ENCODE results near the gene OXLD1.

The OXLD1 gene

DNA sequence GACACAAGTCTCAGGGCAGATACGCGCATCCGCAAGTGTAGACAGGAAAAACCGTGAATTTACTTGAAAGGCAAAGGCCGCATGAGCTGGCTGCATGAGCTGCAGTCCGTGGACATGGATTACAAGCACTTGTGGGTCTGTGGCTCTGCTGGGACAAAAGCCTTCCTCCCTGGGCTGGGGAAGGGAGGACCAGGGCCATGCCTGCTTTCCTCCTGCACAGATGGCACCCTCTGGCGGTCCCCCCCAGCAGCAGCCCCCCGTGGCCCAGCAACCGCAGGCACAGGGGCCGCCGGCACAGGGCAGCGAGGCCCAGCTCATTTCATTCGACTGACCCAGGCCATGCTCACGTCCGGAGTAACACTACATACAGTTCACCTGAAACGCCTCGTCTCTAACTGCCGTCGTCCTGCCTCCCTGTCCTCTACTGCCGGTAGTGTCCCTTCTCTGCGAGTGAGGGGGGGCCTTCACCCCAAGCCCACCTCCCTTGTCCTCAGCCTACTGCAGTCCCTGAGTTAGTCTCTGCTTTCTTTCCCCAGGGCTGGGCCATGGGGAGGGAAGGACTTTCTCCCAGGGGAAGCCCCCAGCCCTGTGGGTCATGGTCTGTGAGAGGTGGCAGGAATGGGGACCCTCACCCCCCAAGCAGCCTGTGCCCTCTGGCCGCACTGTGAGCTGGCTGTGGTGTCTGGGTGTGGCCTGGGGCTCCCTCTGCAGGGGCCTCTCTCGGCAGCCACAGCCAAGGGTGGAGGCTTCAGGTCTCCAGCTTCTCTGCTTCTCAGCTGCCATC lies 35.1 kb upstream of the OXLD1 start:
- DNase-seq: no peak

DNA sequence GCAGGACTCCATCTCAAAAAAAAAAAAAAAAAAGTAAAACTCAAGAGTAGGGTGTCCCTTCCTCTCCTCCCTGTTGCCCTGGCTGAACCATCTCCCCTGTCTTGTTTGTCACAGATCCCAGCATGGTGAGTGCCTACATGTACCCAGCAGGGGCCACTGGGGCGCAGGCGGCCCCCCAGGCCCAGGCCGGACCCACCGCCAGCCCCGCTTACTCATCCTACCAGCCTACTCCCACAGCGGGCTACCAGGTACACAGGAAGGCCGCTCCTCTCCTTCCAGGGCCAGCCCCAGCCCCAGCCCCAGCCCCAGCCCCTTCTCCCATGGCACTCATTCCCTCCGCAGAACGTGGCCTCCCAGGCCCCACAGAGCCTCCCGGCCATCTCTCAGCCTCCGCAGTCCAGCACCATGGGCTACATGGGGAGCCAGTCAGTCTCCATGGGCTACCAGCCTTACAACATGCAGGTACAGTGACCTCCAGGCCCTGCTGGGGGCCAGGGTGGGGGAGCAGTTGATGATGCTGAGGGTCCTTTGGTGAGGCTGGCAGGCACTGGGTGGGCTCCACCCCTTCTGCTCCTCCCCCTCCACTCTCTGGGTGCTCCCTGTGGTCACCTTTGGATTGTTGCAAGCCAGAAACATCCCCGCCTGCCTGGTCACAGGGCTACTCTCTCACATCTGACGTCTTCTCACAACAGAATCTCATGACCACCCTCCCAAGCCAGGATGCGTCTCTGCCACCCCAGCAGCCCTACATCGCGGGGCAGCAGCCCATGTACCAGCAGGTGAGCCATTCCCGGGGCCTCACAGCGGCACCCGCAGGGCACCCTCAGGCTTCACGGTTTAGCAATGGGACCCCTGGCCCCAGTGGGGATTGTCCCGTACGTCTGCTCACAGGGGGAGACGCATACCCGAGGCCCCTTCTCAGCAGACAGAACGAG lies 34.2 kb upstream of the OXLD1 start:
- no peak for DNase-seq

DNA sequence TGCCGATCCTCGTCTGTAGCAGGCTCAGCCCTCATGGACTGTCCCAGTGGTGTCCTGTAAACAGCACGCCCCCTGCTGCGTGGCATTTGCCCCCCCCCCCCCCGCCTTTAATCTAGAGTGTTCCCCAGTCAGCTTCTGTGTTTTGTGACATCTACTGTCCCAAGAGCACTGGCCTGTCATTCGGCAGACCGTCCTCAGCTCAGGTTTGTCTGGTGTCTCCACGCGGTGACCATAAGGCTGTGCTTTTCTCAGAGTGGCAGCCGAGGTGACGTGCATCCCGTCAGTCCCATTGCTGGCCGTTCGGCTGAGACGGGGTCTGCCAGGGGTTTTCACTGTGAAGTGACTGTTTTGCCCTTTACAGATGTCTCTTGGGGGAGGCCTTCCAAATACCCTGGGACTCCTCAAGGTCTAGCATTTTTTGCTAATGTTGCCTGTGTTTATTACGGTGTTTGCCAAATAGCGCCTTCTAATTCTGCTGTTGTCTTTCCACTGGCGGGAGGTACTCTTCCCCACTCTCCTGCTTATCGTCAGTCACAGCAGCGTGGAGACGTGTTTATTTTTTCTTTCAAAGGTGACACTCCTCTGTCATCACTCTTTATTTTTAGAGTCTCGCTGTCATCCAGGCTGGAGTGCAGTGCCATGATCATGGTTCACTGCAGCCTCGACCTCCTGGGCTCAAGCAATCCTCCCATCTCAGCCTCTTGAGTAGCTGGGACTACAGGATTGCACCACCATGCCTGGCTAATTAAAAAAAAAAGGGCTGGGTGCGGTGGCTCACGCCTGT lies 31.0 kb upstream of the OXLD1 start:
- DNase-seq: no peak

DNA sequence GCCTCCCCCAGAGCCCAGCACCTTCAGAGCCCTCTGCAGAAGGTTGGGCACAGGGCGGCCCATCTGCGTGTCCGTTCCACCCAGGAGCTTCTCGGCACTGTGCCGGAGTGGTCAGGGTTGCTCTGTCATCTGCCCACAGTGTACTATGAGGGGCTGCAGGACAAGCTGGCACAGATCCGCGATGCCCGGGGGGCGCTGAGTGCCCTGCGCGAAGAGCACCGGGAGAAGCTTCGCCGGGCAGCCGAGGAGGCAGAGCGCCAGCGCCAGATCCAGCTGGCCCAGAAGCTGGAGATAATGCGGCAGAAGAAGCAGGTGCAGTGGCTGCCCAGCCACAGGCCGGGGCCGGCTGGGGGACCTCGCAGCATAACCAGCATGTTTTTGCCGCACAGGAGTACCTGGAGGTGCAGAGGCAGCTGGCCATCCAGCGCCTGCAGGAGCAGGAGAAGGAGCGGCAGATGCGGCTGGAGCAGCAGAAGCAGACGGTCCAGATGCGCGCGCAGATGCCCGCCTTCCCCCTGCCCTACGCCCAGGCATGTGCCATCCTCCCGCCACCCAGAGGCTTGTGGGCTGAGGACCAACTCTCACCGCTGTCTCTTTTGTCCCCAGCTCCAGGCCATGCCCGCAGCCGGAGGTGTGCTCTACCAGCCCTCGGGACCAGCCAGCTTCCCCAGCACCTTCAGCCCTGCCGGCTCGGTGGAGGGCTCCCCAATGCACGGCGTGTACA lies 30.0 kb upstream of the OXLD1 start:
- no peak for DNase-seq

DNA sequence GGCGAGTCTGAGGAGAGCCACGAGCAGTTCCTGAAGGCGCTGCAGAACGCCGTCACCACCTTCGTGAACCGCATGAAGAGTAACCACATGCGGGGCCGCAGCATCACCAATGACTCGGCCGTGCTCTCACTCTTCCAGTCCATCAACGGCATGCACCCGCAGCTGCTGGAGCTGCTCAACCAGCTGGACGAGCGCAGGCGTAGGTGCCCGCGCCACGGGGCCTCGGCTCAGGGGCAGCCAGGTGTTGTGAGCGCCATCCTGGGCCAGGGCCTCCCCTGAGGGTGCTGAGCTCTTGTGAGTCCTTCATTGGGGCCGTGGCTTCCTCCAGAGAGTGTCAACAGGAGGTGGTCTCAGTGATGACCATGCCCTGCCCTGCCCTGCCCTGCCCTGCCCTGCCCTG lies 29.4 kb upstream of the OXLD1 start:
- no peak for DNase-seq

DNA sequence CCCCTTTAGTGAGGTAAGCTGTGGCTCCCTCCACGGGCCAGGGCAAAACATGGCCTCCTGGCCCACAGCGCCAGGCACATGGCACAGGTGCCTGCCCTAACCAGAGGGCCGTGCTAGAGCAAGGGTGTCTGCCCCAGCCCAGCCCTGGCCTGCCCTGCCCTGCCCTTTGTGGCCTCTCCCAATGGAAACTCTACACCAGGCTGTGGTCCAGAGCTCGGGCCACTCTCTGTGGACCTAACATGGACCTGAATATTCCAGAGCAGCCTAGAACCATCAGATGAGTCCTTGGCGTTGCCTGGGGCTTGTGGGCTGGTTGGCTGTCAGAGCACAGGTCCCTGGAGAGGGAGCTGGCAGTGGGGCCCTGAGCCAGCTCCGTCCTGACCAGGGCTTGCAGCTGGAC lies 28.8 kb upstream of the OXLD1 start:
- DNase-seq: no peak

DNA sequence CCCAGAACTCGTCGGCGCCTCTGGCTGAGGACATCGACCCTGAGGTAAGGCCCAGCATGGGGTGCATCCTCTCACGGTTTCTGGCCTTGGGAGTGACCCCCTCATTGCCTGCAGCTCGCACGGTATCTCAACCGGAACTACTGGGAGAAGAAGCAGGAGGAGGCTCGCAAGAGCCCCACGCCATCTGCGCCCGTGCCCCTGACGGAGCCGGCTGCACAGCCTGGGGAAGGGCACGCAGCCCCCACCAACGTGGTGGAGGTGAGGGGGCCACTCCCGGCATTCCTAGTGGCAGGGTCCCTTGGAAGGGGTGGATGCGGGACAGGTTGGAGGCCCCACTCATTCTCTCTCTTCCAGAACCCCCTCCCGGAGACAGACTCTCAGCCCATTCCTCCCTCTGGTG lies 28.4 kb upstream of the OXLD1 start:
- DNase-seq: no peak

DNA sequence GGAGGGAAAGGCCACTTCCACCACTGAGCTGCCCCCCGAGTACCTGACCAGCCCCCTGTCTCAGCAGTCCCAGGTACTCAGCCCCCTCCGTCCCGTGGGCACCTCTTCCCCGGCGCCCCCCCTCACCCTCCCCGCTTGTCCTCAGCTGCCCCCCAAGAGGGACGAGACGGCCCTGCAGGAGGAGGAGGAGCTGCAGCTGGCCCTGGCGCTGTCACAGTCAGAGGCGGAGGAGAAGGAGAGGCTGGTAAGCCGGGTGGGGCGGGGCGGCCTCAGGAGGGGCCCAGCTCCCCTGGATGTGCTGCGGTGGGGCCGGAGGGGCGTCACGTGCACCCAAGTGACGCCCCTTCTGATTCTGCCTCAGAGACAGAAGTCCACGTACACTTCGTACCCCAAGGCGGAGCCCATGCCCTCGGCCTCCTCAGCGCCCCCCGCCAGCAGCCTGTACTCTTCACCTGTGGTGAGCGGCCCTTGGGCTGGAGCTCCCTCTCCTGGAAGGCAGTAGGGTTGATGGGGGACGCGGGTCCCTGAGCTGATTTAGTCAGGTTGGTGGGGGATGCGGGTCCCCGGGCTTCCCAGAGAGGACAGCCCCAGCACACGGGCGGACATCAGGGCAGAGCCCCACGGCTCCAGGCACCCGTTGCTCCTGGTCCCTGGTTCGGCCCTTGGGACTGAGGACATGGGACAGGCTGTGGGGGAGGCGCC lies 27.3 kb upstream of the OXLD1 start:
- DNase-seq: peak; percentile 33

DNA sequence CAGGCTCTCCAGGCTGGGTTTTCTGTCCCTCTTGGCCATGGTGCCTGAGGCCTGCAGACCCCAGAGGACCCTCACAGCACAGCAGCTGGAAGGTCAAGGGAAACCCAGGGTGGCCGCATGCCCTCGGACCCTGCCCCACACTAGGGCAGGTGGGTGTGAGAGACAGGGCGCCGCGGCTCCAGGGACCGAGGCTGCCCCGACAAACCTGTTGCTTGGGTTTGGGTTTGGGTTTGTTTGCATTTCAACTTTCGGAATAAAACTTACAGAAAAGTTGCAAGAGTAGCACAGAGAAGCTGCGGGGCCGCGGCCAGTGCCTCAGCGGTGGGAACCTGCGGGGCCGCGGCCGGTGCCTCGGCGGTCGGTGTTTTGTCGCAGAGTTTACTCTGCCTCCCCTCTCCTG lies 25.2 kb upstream of the OXLD1 start:
- DNase-seq: no peak

DNA sequence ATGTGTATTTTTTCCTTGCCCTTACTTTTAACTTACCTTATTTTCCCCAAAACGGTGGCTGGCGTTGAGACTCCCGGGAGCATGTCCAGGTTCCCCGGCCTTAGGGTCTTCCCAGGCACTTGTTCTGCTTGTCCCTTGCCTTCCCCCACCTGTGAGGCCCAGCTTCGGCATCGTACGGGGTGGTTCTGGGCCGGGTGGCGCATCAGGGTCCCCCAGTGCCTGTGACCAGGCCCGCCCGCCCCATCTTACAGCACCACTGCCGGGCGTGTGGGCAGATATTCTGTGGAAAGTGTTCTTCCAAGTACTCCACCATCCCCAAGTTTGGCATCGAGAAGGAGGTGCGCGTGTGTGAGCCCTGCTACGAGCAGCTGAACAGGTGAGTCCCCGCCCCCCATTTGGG lies 24.8 kb upstream of the OXLD1 start:
- no peak for DNase-seq

DNA sequence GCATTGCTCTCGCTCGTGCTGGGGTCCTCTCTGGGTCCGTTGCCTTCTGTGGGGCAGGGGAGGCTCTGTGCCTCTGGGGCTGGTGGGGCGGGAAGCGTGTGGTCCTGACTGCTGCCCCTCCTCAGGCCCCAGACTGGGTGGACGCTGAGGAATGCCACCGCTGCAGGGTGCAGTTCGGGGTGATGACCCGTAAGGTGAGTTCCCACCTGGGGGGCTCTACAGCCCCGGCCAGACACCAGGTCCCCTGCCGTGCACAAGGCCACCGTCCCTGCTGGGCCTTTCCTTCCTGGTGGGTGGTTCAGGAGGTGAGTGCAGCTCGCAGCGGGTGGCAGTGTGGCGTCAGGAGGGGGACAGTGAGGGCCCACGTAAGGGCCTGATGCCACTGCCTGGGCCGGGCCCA lies 24.1 kb upstream of the OXLD1 start:
- DNase-seq: no peak

DNA sequence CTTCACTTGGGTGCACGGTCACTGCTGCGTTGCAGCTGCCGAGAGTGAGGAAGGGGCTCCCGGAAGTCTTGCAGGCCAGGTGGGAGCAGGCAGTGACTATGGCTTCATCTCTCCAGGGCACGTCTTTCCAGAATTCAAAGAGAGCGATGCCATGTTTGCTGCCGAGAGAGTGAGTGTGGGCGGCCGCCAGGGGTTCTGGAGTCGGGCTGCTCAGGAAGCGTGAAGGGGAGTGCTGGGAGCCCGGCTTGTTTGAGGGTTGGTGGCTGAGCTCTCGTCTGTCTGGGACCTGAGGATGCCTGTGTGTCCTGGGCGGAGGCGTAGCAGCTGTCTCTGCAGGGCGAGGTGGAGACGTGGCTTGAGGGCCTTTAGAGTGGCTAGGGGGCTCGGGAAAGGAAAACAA lies 23.7 kb upstream of the OXLD1 start:
- no peak for DNase-seq

DNA sequence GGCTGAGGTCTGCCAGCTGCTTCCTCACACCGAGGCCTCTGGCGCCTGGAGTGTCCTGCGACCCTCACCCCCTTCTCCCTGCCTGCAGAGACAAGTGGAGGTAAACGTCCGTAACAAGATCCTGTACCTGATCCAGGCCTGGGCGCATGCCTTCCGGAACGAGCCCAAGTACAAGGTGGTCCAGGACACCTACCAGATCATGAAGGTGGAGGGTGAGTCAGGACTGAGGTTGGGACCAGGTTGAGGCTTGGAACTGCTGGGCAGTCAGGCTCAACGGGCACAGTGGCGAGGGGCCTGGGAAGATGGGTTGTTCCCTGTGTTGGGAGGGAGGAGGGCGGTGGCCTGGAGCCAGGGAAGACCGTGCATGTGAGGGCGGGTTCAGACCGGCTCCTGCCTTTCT lies 22.2 kb upstream of the OXLD1 start:
- no peak for DNase-seq

DNA sequence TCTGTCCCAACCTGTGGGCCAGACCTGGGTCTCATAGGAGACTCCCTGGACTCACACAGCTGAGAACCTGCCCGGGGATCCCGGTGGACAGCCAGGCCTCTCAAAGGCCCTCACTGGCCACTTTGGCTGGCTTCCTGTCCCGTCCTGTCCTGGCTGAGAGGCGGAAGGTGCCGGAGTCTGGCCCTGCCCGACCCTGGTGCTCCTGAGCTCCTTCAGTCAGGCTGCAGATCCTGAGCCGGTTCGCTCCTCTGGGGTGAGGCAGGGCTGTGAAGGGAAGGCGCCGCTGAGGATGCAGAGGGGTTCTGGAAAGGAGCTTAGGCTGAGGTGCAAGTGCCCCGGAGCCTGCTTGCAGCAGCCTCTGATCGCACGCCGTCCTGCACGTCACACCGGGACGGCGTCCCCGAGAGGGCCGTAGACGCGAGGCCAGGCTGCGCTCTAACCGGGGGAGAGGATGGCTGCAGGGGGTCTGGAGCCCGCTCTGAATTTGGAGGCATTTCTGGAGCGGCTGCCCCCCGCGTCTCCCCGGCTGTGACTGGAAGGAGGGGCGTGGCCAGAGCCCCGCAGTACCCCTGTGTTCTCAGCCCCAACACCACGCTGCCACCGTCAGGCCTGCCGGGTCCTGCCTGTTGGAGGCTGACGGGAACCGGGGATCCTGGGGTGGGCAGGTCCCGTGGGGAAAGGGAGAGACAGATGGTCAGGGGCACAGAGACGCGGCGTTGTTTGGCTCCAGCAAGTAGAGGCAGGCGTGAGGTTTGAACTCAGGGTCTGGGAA lies 21.6 kb upstream of the OXLD1 start:
- DNase-seq: no peak

DNA sequence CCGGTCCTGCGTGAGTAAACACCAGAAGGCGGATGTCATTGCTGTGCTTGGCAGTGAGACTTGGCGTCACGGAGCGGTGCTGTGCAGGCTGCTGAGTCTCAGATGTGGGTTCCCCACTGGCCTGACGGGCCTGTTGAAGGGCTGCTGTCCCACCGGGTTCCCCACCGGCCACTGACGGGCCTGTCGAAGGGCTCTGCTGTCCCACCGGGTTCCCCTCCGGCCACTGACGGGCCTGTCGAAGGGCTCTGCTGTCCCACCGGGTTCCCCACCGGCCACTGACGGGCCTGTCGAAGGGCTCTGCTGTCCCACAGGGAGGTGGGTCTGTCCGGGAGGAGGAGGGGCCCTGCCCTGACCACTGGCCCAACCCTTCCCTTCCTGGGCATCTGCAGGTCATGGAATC lies 20.2 kb upstream of the OXLD1 start:
- no peak for DNase-seq

DNA sequence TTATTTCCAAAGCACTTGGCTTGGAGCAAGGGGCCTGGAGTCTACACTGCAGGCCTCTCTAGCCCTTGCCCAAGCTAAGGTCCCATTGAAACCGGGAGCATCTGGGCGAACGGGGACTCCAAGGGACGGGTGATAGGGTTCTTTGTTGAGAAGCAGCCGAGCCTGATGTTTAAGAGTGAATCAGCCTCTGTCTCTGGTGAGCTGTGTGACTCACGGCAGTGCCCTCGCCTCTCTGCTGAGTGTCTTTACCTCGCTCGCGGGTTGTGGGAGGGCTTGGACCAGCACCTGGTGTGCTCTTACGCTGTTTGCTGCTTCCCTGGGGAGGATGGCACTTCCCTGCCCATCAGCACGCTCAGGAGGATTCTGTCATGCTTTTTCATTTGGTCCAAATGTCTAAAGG lies 18.7 kb upstream of the OXLD1 start:
- DNase-seq: no peak

DNA sequence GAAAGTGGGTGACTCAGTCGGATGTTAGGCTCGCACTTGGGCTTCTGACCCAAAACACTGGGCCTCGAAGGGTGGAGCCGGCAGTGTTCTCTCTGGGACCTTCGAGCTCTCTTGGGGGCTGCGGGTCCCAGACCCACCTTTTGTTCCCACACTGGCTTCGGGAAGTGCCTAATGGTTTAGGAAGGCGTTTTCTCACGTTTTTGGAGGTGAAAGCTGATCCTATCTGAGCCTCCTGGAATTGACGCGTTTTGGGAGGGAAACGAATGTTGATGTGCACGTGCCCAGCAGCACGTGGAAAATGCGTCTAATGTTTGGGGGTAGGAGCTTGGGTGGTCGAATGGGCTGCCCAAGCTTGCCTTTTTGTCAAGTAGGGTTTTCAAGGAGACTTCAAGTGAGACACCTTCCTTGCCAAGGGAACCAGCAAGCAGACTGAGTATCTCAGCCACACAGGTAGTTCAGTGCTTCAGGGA lies 18.1 kb upstream of the OXLD1 start:
- no peak for DNase-seq

DNA sequence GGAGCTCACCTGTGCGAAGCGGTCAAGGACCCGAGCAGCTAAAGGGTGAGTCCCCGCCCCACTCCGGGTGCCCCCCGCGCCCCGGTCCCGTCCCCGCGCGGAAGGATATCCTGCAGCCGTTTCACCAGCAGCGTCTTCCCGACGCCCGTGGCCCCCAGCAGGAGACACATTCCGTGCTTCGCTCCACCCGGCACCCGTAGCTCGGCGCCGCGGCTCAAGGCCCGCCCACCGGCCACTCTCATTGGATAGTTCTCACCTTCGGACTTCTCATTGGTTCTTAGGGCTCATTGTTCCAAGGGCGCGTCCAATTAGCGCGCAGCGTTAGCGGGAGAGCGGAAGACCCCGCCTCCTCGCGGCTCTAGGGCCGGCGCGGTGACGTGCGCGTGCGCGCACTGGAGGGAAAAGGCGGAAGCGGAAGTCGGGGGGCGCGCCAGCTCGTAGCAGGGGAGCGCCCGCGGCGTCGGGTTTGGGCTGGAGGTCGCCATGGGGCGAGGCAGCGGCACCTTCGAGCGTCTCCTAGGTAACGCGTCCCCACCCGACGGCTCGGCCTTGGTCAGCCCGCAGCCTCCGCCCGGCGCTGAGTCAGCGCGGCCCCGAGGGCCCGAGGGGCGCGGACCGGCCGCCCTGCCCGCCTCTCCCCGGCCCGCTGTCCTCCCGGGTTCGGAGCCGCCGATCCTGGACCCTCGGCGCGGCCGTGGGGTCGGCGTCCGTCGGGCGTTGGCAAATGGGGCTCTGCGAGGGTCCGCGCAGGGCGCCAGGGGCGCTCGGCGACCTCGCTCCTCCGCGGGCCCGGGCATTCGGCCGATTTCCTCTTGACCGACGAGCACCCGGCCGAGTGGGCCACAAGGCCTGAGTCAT lies 17.4 kb upstream of the OXLD1 start, which contains the start of the genes ARL16 and HGS:
TSS of gene ARL16 (minus strand) at position 214 of the 858 bp plus-strand sequence. CDS start at position 170, 44 bp downstream.
TSS of gene HGS (plus strand) at position 428 of the 858 bp plus-strand sequence. CDS start at position 484, 56 bp downstream.
- DNase-seq: peak; percentile 99

DNA sequence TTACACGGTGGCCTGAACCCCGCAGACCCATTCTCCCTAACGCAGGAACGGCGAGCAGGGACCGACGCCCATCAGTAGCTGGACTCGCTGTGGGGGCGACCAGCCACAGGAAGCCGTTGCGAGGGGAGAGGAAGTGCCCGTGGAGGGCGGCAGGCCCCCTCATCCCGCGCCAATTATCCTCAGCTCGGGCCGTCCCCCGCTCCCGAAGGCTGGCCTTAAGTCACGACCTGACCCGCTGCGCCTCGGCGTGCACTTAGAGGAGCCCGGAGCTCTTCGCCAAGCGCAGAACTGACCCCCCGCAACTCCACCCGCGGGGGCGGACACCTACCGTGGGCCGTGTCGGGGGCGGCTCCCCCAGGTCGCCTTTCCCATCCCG lies 16.8 kb upstream of the OXLD1 start:
- peak; percentile 50 for DNase-seq
